ENCODE measurements around the gene GPR31.

Gene GPR31

DNA sequence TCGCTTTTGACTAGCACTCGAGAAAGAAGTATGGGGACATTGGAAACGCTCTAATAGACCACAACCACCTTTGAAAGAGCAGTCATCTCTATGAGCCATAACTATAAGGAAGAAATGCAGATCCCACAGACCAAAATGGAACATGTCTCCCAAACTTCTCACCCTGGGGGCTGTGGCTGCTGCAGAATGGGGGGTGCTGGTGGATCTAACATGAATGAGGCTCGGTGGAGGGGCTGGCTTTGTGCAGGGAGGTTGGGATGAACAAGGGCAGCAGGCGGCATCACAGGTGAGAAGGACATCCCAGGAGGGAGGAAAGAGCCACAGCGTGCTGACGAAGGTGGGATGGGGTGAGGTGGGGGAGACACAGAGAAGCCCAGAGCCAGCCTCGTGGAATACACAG lies 45.4 kb downstream of the GPR31 start:
- TF ChIP-seq EZH2 (optimal IDR thresholded peaks at IDR 0.05; ENCODE audit: low read depth, low read length), result no peak
- TF ChIP-seq EZH2phosphoT487 (IDR thresholded peaks at IDR 0.05; ENCODE audit: low read length), result no peak
- TF ChIP-seq, protein P1, sequence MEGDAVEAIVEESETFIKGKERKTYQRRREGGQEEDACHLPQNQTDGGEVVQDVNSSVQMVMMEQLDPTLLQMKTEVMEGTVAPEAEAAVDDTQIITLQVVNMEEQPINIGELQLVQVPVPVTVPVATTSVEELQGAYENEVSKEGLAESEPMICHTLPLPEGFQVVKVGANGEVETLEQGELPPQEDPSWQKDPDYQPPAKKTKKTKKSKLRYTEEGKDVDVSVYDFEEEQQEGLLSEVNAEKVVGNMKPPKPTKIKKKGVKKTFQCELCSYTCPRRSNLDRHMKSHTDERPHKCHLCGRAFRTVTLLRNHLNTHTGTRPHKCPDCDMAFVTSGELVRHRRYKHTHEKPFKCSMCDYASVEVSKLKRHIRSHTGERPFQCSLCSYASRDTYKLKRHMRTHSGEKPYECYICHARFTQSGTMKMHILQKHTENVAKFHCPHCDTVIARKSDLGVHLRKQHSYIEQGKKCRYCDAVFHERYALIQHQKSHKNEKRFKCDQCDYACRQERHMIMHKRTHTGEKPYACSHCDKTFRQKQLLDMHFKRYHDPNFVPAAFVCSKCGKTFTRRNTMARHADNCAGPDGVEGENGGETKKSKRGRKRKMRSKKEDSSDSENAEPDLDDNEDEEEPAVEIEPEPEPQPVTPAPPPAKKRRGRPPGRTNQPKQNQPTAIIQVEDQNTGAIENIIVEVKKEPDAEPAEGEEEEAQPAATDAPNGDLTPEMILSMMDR (IDR thresholded peaks at IDR 0.05; ENCODE audit: low read length), result no peak
- Histone ChIP-seq H3K9me2 (replicated peaks; ENCODE audit: insufficient read depth, low read length) (no peaks in the 10 kb centered on the region), H3K9ac (ENCODE audit: low read length) (no peak overlapping the region), H3K9me3 (replicated peaks; ENCODE audit: insufficient read depth, low read length) (no peaks in the 10 kb centered on the region), H3F3A (ENCODE audit: insufficient read depth, low read length) (no peaks in the 10 kb centered on the region), H3K36me3 (replicated peaks; ENCODE audit: insufficient read depth, low read length) (no peaks in the 10 kb centered on the region), H3K4me3 (ENCODE audit: low read length) (no peak overlapping the region), H4K20me1 (ENCODE audit: insufficient read depth, low read length) (no peaks in the 10 kb centered on the region), H3K79me2 (ENCODE audit: low read length) (no peaks in the 10 kb centered on the region), H3K4me2 (ENCODE audit: low read depth, low read length) (no peak overlapping the region), H3K27ac (ENCODE audit: low read length) (no peak overlapping the region), H3K27me3 (replicated peaks; ENCODE audit: insufficient read depth, low read length) (no peaks in the 10 kb centered on the region), H3K4me1 (ENCODE audit: low read length) (peaks cover 12% of the 10 kb centered on the region; the same call in 1 of the 2 replicates), H2AFZ (ENCODE audit: low read length) (no peak overlapping the region)
- DNase-seq, result no peak

DNA sequence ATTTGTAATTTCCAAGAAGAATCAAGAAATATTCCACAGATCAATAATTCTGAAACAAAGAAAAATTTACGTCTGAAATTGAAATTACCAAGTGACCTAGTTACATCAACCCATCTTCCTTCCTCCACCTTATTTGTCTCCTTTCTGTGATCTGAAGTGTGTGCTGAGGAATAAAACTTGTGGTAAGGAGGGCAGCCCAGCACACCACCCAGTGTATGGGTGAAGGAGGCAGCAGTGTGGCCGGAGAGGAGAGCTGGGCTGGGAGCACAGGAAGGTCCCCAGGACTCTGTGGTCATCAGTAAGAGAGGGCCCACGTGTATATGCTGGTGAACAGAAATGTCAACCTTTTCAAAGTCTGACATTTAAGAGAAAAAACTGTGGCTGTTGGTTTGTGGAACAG lies 46.2 kb downstream of the GPR31 start:
- Histone ChIP-seq H3K9ac (ENCODE audit: low read length) (no peak overlapping the region), H3K4me3 (ENCODE audit: low read length) (no peak overlapping the region), H3F3A (ENCODE audit: insufficient read depth, low read length) (no peaks in the 10 kb centered on the region), H3K36me3 (replicated peaks; ENCODE audit: insufficient read depth, low read length) (no peaks in the 10 kb centered on the region), H3K79me2 (ENCODE audit: low read length) (no peaks in the 10 kb centered on the region), H3K9me3 (replicated peaks; ENCODE audit: insufficient read depth, low read length) (no peaks in the 10 kb centered on the region), H3K27ac (ENCODE audit: low read length) (no peak overlapping the region), H4K20me1 (ENCODE audit: insufficient read depth, low read length) (no peaks in the 10 kb centered on the region), H3K4me1 (ENCODE audit: low read length) (peaks cover 12% of the 10 kb centered on the region; the same call in 1 of the 2 replicates), H3K9me2 (replicated peaks; ENCODE audit: insufficient read depth, low read length) (no peaks in the 10 kb centered on the region), H2AFZ (ENCODE audit: low read length) (no peak overlapping the region), H3K27me3 (replicated peaks; ENCODE audit: insufficient read depth, low read length) (no peaks in the 10 kb centered on the region), H3K4me2 (ENCODE audit: low read depth, low read length) (no peak overlapping the region)
- TF ChIP-seq EZH2 (optimal IDR thresholded peaks at IDR 0.05; ENCODE audit: low read depth, low read length) (no peak), EZH2phosphoT487 (IDR thresholded peaks at IDR 0.05; ENCODE audit: low read length) (no peak)
- TF ChIP-seq, protein P1 (IDR thresholded peaks at IDR 0.05; ENCODE audit: low read length), result no peak
- no peak for DNase-seq

DNA sequence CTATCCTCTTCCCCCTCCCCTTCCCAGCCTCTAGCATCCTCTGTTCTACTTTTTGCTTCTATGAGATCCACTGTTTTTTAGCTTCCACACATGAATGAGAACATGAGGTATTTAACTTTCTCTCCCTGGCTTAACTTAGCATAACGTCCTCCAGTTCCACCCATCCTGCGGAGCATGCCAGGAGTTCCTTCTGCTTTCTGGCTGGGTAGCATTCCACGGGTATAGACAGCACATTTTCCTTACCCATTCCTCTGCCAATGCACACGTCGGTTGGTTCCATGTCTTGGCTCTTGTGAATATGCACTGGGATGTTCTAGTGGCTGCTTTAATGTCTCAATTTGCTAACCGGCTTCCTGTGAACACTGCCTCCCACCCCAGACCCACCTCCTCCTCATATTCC lies 48.1 kb downstream of the GPR31 start:
- H2AFZ ChIP-seq (ENCODE audit: low read length), result no peak overlapping the region
- TF ChIP-seq EZH2 (optimal IDR thresholded peaks at IDR 0.05; ENCODE audit: low read depth, low read length), result no peak
- TF ChIP-seq, protein P1 (IDR thresholded peaks at IDR 0.05; ENCODE audit: low read length), result no peak
- TF ChIP-seq EZH2phosphoT487 (IDR thresholded peaks at IDR 0.05; ENCODE audit: low read length), result no peak
- no peak overlapping the region for H3K27ac ChIP-seq (ENCODE audit: low read length)
- H3K4me3 ChIP-seq (ENCODE audit: low read length), result no peak overlapping the region
- H3F3A ChIP-seq (ENCODE audit: insufficient read depth, low read length), result no peaks in the 10 kb centered on the region
- no peaks in the 10 kb centered on the region for H3K9me2 ChIP-seq (replicated peaks; ENCODE audit: insufficient read depth, low read length)
- no peaks in the 10 kb centered on the region for H3K9me3 ChIP-seq (replicated peaks; ENCODE audit: insufficient read depth, low read length)
- no peaks in the 10 kb centered on the region for H4K20me1 ChIP-seq (ENCODE audit: insufficient read depth, low read length)
- H3K9ac ChIP-seq (ENCODE audit: low read length), result no peak overlapping the region
- no peaks in the 10 kb centered on the region for H3K27me3 ChIP-seq (replicated peaks; ENCODE audit: insufficient read depth, low read length)
- H3K4me2 ChIP-seq (ENCODE audit: low read depth, low read length), result no peak overlapping the region
- DNase-seq, result no peak
- H3K79me2 ChIP-seq (ENCODE audit: low read length), result no peaks in the 10 kb centered on the region
- H3K4me1 ChIP-seq (ENCODE audit: low read length), result peaks cover 12% of the 10 kb centered on the region; the same call in 1 of the 2 replicates
- H3K36me3 ChIP-seq (replicated peaks; ENCODE audit: insufficient read depth, low read length), result no peaks in the 10 kb centered on the region

All from MM.1S (cell line).